H1 (cell line): ENCODE measurements around the gene SGK1. TPM values are rescaled to one million over a fixed set of nuclear protein-coding genes. Genes with fewer than 3 reads are reported as not detected.

ENCODE experiments used
- CTCF ChIA-PET: fragments of 300-600 bp; sonication (Branson Sonifier 250); formaldehyde crosslinking; loops from one replicate; lab custom pipeline; 2021; ENCODE audit not compliant: partially characterized antibody; lab: Charles Lee
- POLR2A ChIA-PET: fragments of 300-600 bp; sonication (Branson Sonifier 250); formaldehyde crosslinking; loops from one replicate; lab custom pipeline; 2021; ENCODE audit warnings: inconsistent platforms; ENCODE audit not compliant: partially characterized antibody; lab: Charles Lee
- DNase-seq, 2 experiments: peaks; one replicate each; pipeline versions ENCODE4 v3.0.0 to v3.0.0-alpha.2; 2010 to 2022; ENCODE audit warnings: low spot score in 2 of 2, low read depth in 1 of 2, mixed read lengths in 1 of 2
- FAIRE-seq: peaks from 2 replicates; lab custom pipeline; 2011; peaks lifted over from hg19 to GRCh38; lab: Jason Lieb, UNC
- H2AFZ ChIP-seq: 2 replicates; pipeline ENCODE4 v1.8.1; 2012; ENCODE audit warnings: low read length, inconsistent platforms
- H2AK5ac ChIP-seq: 2 replicates; pipeline ENCODE4 v1.6.1; 2013; ENCODE audit warnings: low read depth, low read length
- H2BK120ac ChIP-seq: replicated peaks from 2 replicates; pipeline ENCODE3; 2013; ENCODE audit warnings: low read depth, low read length, inconsistent platforms
- H2BK12ac ChIP-seq: 2 replicates; pipeline ENCODE4 v1.6.1; 2013; ENCODE audit warnings: low read depth, low read length
- H2BK15ac ChIP-seq: 2 replicates; pipeline ENCODE4 v1.6.1; 2013; ENCODE audit warnings: low read length
- H2BK20ac ChIP-seq: 2 replicates; pipeline ENCODE4 v1.6.1; 2013; ENCODE audit warnings: low read length
- H2BK5ac ChIP-seq: 2 replicates; pipeline ENCODE4 v1.6.1; 2013; ENCODE audit warnings: low read depth, low read length
- H3K14ac ChIP-seq: 2 replicates; pipeline ENCODE4 v1.6.1; 2013; ENCODE audit warnings: inconsistent platforms; ENCODE audit not compliant: insufficient read length
- H3K18ac ChIP-seq: 2 replicates; pipeline ENCODE4 v1.6.1; 2013; ENCODE audit warnings: low read length; ENCODE audit errors: extremely low read depth
- H3K23ac ChIP-seq: 2 replicates; pipeline ENCODE4 v1.6.1; 2013; ENCODE audit warnings: inconsistent platforms; ENCODE audit not compliant: insufficient read length
- H3K23me2 ChIP-seq: 2 replicates; pipeline ENCODE4 v1.6.1; 2013; ENCODE audit warnings: low read depth, low read length
- H3K27ac ChIP-seq: 2 replicates; pipeline ENCODE4 v1.6.1; 2011; ENCODE audit warnings: low read depth, low read length, inconsistent platforms
- H3K27me3 ChIP-seq, 4 experiments: replicated peaks in 1 of 4; 1 replicate in 1 of 4; 2 replicates in 3 of 4; pipeline versions ENCODE4 v1.6.1 to v1.8.1; 2011 to 2013; ENCODE audit warnings: low read length in 3 of 4, mild to moderate bottlenecking in 3 of 4, inconsistent platforms in 2 of 4, mixed read lengths in 2 of 4, moderate library complexity in 1 of 4; ENCODE audit not compliant: control insufficient read depth in 3 of 4, insufficient read depth in 3 of 4; ENCODE audit errors: extremely low read depth in 1 of 4
- H3K36me3 ChIP-seq, 4 experiments: 2 replicates each; pipeline versions ENCODE4 v1.6.1 to v1.8.1; 2011 to 2013; ENCODE audit warnings: mild to moderate bottlenecking in 4 of 4, low read length in 3 of 4, moderate library complexity in 2 of 4, control low read depth in 1 of 4, inconsistent platforms in 1 of 4; ENCODE audit not compliant: insufficient read depth in 4 of 4, control insufficient read depth in 2 of 4
- H3K4ac ChIP-seq: replicated peaks from 2 replicates; pipeline ENCODE3; 2013; ENCODE audit warnings: low read length, low read depth, mixed read lengths, inconsistent platforms; ENCODE audit not compliant: insufficient read length
- H3K4me1 ChIP-seq, 4 experiments: replicated peaks in 1 of 4; 1 replicate in 1 of 4; 2 replicates in 3 of 4; pipeline versions ENCODE4 v1.6.1 to v1.8.1; 2011 to 2013; ENCODE audit warnings: low read length in 3 of 4, inconsistent platforms in 2 of 4, mixed read lengths in 1 of 4; ENCODE audit not compliant: insufficient read depth in 4 of 4, control insufficient read depth in 3 of 4
- H3K4me2 ChIP-seq, 2 experiments: 2 replicates each; pipeline versions ENCODE4 v1.6.1 to v1.8.1; 2011 to 2013; ENCODE audit warnings: low read depth in 2 of 2, low read length in 2 of 2, control low read depth in 1 of 2, inconsistent platforms in 1 of 2, mild to moderate bottlenecking in 1 of 2; ENCODE audit not compliant: insufficient read depth in 1 of 2
- H3K4me3 ChIP-seq, 4 experiments: fragments of 200-600, 300-600 bp in 1 of 4; sonication (generic), shearing (Covaris generic), sonication (Bioruptor Twin) in 1 of 4; 2 replicates each; pipeline versions ENCODE4 v1.5.1 to v1.8.1; 2011 to 2016; ENCODE audit warnings: low read length in 4 of 4, low read depth in 3 of 4, control low read depth in 2 of 4, inconsistent platforms in 2 of 4, mild to moderate bottlenecking in 2 of 4, mixed read lengths in 1 of 4, moderate library complexity in 1 of 4; ENCODE audit not compliant: insufficient read depth in 2 of 4; ENCODE audit errors: extremely low read depth in 1 of 4
- H3K56ac ChIP-seq: replicated peaks from 2 replicates; pipeline ENCODE3; 2013; ENCODE audit warnings: low read depth, mild to moderate bottlenecking, mixed read lengths, low read length, inconsistent platforms; ENCODE audit not compliant: insufficient read length
- H3K79me1 ChIP-seq: 2 replicates; pipeline ENCODE4 v1.6.1; 2013; ENCODE audit warnings: low read depth, low read length, control low read depth
- H3K79me2 ChIP-seq, 2 experiments: 2 replicates each; pipeline versions ENCODE4 v1.6.1 to v1.8.1; 2012 to 2013; ENCODE audit warnings: low read length in 2 of 2, mild to moderate bottlenecking in 2 of 2, inconsistent platforms in 1 of 2; ENCODE audit not compliant: insufficient read depth in 2 of 2, control insufficient read depth in 1 of 2
- H3K9ac ChIP-seq, 4 experiments: replicated peaks in 1 of 4; 1 replicate in 1 of 4; 2 replicates in 3 of 4; pipeline versions ENCODE4 v1.6.1 to v1.8.1; 2011 to 2013; ENCODE audit warnings: low read depth in 3 of 4, low read length in 3 of 4, control low read depth in 2 of 4, mild to moderate bottlenecking in 2 of 4, moderate library complexity in 2 of 4, inconsistent platforms in 1 of 4; ENCODE audit errors: extremely low read depth in 1 of 4
- H3K9me3 ChIP-seq, 2 experiments: 2 replicates each; pipeline versions ENCODE4 v1.6.1 to v1.8.1; 2012 to 2013; ENCODE audit warnings: mild to moderate bottlenecking in 2 of 2, moderate library complexity in 2 of 2, control low read depth in 1 of 2, inconsistent platforms in 1 of 2, low read depth in 1 of 2, low read length in 1 of 2, mixed read lengths in 1 of 2; ENCODE audit not compliant: insufficient read depth in 2 of 2
- H4K20me1 ChIP-seq, 2 experiments: replicated peaks in 1 of 2; 2 replicates each; pipeline versions ENCODE3 to v1.8.1; 2011 to 2013; ENCODE audit warnings: inconsistent platforms in 2 of 2, low read length in 2 of 2, mild to moderate bottlenecking in 1 of 2; ENCODE audit not compliant: insufficient read depth in 2 of 2, control insufficient read depth in 1 of 2
- H4K5ac ChIP-seq: 2 replicates; pipeline ENCODE4 v1.6.1; 2013; ENCODE audit warnings: low read length, low read depth, mixed read lengths, inconsistent platforms; ENCODE audit not compliant: insufficient read length
- H4K8ac ChIP-seq: 2 replicates; pipeline ENCODE4 v1.8.0; 2013; ENCODE audit warnings: mild to moderate bottlenecking, moderate library complexity, low read length, inconsistent platforms; ENCODE audit not compliant: insufficient read depth; ENCODE audit errors: extremely low read depth
- H4K91ac ChIP-seq: replicated peaks from 2 replicates; pipeline ENCODE3; 2013; ENCODE audit warnings: low read length, mixed read lengths, inconsistent platforms; ENCODE audit not compliant: insufficient read length
- CTBP2 ChIP-seq: IDR thresholded peaks from 2 replicates; pipeline ENCODE4 v1.7.0; 2011; ENCODE audit warnings: borderline replicate concordance, mild to moderate bottlenecking, moderate library complexity, mixed read lengths, low read length; ENCODE audit not compliant: insufficient read depth, insufficient read length
- SIRT6 ChIP-seq: IDR thresholded peaks from one replicate; pipeline ENCODE4 v1.7.1; 2012; ENCODE audit warnings: low read length, inconsistent platforms
- SUZ12 ChIP-seq: fragments of 200-600 bp; sonication (generic); IDR thresholded peaks from 2 replicates; pipeline ENCODE4 v1.6.1; 2012; ENCODE audit warnings: mild to moderate bottlenecking, inconsistent platforms, low read length, moderate library complexity, mixed read lengths
- WGBS, 2 experiments: shearing (Covaris generic) in 1 of 2; methylation state at CpG; one replicate each; pipeline versions ENCODE4 v1.1.6 to v1.1.7; 2013 to 2015; ENCODE audit warnings: low lambda C conversion rate in 2 of 2, mixed read lengths in 2 of 2, inconsistent platforms in 1 of 2, low coverage in 1 of 2, missing lambda C conversion rate in 1 of 2; ENCODE audit not compliant: insufficient replicate concordance in 2 of 2, insufficient coverage in 1 of 2, insufficient read length in 1 of 2; ENCODE audit errors: extremely low coverage in 1 of 2, missing lambda C conversion rate in 1 of 2; 5-methylcytosine and 5-hydroxymethylcytosine counted together
- polyA plus RNA-seq, 7 experiments: library from polyadenylated mRNA; depleted of rRNA in 3 of 7; stranded (reverse) in 5 of 7; unstranded in 2 of 7; fragments of >200 nt in 5 of 7; fragments of 200-250 nt in 2 of 7; gene quantifications; 1 replicate in 5 of 7; 2 replicates in 1 of 7; 4 replicates in 1 of 7; pipeline versions ENCODE4 v1.2.1 to v1.2.3, GENCODE V29; 2011 to 2013; ENCODE audit warnings: missing spikeins in 2 of 7, mixed read lengths in 2 of 7
- total RNA-seq: library from RNA; stranded (reverse); fragmentation: NEBNext Ultra II Directional; extraction: Animal tissue kit (Norgen Biotek cat#: 25700); gene quantifications from 2 replicates; pipeline ENCODE4 v1.2.1, GENCODE V29; 2021

Gene SGK1
- total and polyA plus RNA-seq, 2 of the 8 experiments (the other 6 are each of a cell fraction or from before 2014, with no cell fraction given): 14.5 to 18.4 TPM

GRCh38 chr6:134323294-134323693 lies 5.4 kb upstream of the SGK1 start:
- WGBS, 2 experiments: 79% methylated on average over 1 of the region's 1 CpG; no CpG with 5 or more reads in 1 of the 2 experiments
- no peak overlapping the region for H3K56ac ChIP-seq
- H2BK5ac ChIP-seq: no peak overlapping the region
- no peak overlapping the region for H2BK120ac ChIP-seq
- FAIRE-seq (no peak), DNase-seq (no peak)
- H2BK15ac ChIP-seq: no peak overlapping the region
- no peaks in the 10 kb centered on the region for H3K79me2 ChIP-seq
- H3K9me3 ChIP-seq: no peaks in the 10 kb centered on the region
- H3K4me2 ChIP-seq: no peak overlapping the region
- H4K5ac ChIP-seq: no peak overlapping the region
- H2BK12ac ChIP-seq: no peak overlapping the region
- no peak overlapping the region for H2AFZ ChIP-seq
- H3K9ac ChIP-seq: no peak overlapping the region
- H4K91ac ChIP-seq: no peak overlapping the region
- no peak overlapping the region for H2AK5ac ChIP-seq
- CTCF ChIA-PET: interaction anchor here (0.6 to 1.4 kb wide), 3 partner anchors 15 to 145 kb away, joined by 3 to 4 read pairs (median 3); no protein-coding TSS in a partner anchor
- no peak overlapping the region for H3K14ac ChIP-seq
- no peak overlapping the region for H4K8ac ChIP-seq
- no peaks in the 10 kb centered on the region for H4K20me1 ChIP-seq
- no peaks in the 10 kb centered on the region for H3K79me1 ChIP-seq
- no peak overlapping the region for H3K18ac ChIP-seq
- no peak overlapping the region for H3K4me3 ChIP-seq
- no peak overlapping the region for H3K27ac ChIP-seq
- no peak overlapping the region for H3K23ac ChIP-seq
- H2BK20ac ChIP-seq: no peak overlapping the region
- H3K36me3 ChIP-seq: no peaks in the 10 kb centered on the region
- no peaks in the 10 kb centered on the region for H3K23me2 ChIP-seq
- POLR2A ChIA-PET: no interaction called here
- TF ChIP-seq SIRT6 (no peak), SUZ12 (no peak), CTBP2 (no peak)
- TF ChIP-seq, all 59 proteins: peak for 0
- Histone ChIP-seq H3K27me3 (0 out of 7 replicates have a peak, but pooled peaks cover 0 to 2% (median 0%) of the 10 kb centered on the region in 4 experiments), H3K4me1 (peaks cover 0 to 2% (median under 1%) of the 10 kb centered on the region in 4 experiments; a peak in 1 of 7 replicates), H3K4ac (no peak overlapping the region)
